HepG2 (cell line): Measurements from ENCODE around the gene ARG1. TPM values are rescaled to one million over a fixed set of nuclear protein-coding genes. Genes with fewer than 3 reads are reported as not detected.

Experiments
- ARID3A ChIP-seq: IDR thresholded peaks from 2 replicates; pipeline ENCODE4 v1.6.1; 2012; ENCODE audit warnings: low read depth, low read length, improper control_type of control experiment
- ATF7 ChIP-seq, 2 experiments: fragments of 450-650 bp in 1 of 2; sonication (generic) in 1 of 2; formaldehyde crosslinking in 1 of 2; IDR thresholded peaks; 2 replicates each; pipeline versions ENCODE4 v1.4.0 to v1.6.1; 2016 to 2020; ENCODE audit warnings: antibody characterized with exemption in 1 of 2, mild to moderate bottlenecking in 1 of 2, missing genetic modification reagents in 1 of 2
- HDAC1 ChIP-seq: sonication (generic); formaldehyde crosslinking; IDR thresholded peaks from 2 replicates; pipeline ENCODE4 v1.5.1; 2020; ENCODE audit warnings: mild to moderate bottlenecking, missing genetic modification reagents
- HNF1B ChIP-seq: sonication (generic); formaldehyde crosslinking; IDR thresholded peaks from 2 replicates; pipeline ENCODE4 v1.5.1; 2020; ENCODE audit warnings: mild to moderate bottlenecking, moderate library complexity, missing genetic modification reagents
- HNRNPLL ChIP-seq: fragments of 200-400 bp; formaldehyde crosslinking; IDR thresholded peaks from 2 replicates; pipeline ENCODE4 v1.6.1; 2017; ENCODE audit warnings: mild to moderate bottlenecking, low read depth, low read length; ENCODE audit not compliant: poor library complexity, severe bottlenecking
- MED13 ChIP-seq: sonication (generic); formaldehyde crosslinking; IDR thresholded peaks from 2 replicates; pipeline ENCODE4 v1.5.0; 2020; ENCODE audit warnings: missing genetic modification reagents
- NCOA5 ChIP-seq: sonication (generic); formaldehyde crosslinking; IDR thresholded peaks from 2 replicates; pipeline ENCODE4 v1.4.0; 2020; ENCODE audit warnings: missing genetic modification reagents
- NFYC ChIP-seq: IDR thresholded peaks from 2 replicates; pipeline ENCODE4 v1.6.1; 2016; ENCODE audit warnings: missing genetic modification reagents, missing compliant biosample characterization
- RARA ChIP-seq: IDR thresholded peaks from 2 replicates; pipeline ENCODE4 v1.6.1; 2016; ENCODE audit warnings: missing genetic modification reagents, missing compliant biosample characterization
- ZC3H4 ChIP-seq: sonication (generic); formaldehyde crosslinking; IDR thresholded peaks from 2 replicates; pipeline ENCODE4 v1.4.0; 2020; ENCODE audit warnings: missing genetic modification reagents, borderline replicate concordance
- ZGPAT ChIP-seq: IDR thresholded peaks from 2 replicates; pipeline ENCODE4 v1.6.1; 2016; ENCODE audit warnings: mild to moderate bottlenecking
- ZNF142 ChIP-seq: sonication (generic); formaldehyde crosslinking; IDR thresholded peaks from 2 replicates; pipeline ENCODE4 v1.4.0; 2020; ENCODE audit warnings: missing genetic modification reagents
- ZNF337 ChIP-seq: sonication (generic); formaldehyde crosslinking; IDR thresholded peaks from 2 replicates; pipeline ENCODE4 v1.5.1; 2020; ENCODE audit warnings: missing genetic modification reagents, low read depth, mild to moderate bottlenecking, borderline replicate concordance
- ZNF691 ChIP-seq: sonication (generic); formaldehyde crosslinking; IDR thresholded peaks from 2 replicates; pipeline ENCODE4 v1.4.0; 2020; ENCODE audit warnings: missing genetic modification reagents, low read depth, mild to moderate bottlenecking, borderline replicate concordance
- ZNF850 ChIP-seq: sonication (generic); formaldehyde crosslinking; conservative IDR thresholded peaks from 2 replicates; pipeline ENCODE4 v1.9.0; 2021; ENCODE audit warnings: mild to moderate bottlenecking, missing genetic modification reagents
- polyA plus RNA-seq, 8 experiments: library from polyadenylated mRNA; depleted of rRNA in 3 of 8; stranded (reverse) in 7 of 8; unstranded in 1 of 8; fragments of >200 nt; fragmentation: Illumina TruSeq in 4 of 8; extraction: Trizol in 4 of 8; gene quantifications; 2 replicates each; pipeline versions ENCODE4 v1.2.1 to v1.2.3, GENCODE V29; 2011 to 2016; ENCODE audit warnings: low read depth in 4 of 8, missing spikeins in 1 of 8, mixed read lengths in 1 of 8; ENCODE audit not compliant: insufficient read depth in 1 of 8
- total RNA-seq, 5 experiments: library from RNA; depleted of rRNA; stranded (reverse); fragments of >200 nt; fragmentation: Illumina TruSeq; extraction: Trizol; gene quantifications; 2 replicates each; pipeline ENCODE4 v1.2.3, GENCODE V29; 2016; ENCODE audit warnings: low read depth in 1 of 5

The ARG1 gene
- total and polyA plus RNA-seq, 2 of the 13 experiments (the other 11 are each of a cell fraction or from before 2014, with no cell fraction given), result 2.2 to 11.2 TPM

GRCh38 chr6:131627724-131628682 is 55.0 kb downstream of the ARG1 start, which contains the start of gene MED23 (continued):
- peak; percentile 95 for TF ChIP-seq ZNF337
- TF ChIP-seq RARA, result peak; percentile 68
- peak; percentile 99 for TF ChIP-seq ZNF691 (CRISPR knock-in tag)
- peak; percentile 70 for TF ChIP-seq NFYC (CRISPR knock-in tag)
- no peak for TF ChIP-seq NCOA5 (CRISPR knock-in tag)
- TF ChIP-seq ATF7 (IDR thresholded peaks at IDR 0.05), result no peak
- TF ChIP-seq ATF7 (CRISPR knock-in tag; IDR thresholded peaks at IDR 0.05), result peak; percentile 94
- 0 out of 2 replicates have a peak, but pooled peaks have one; percentile 86 for TF ChIP-seq ZNF850 (CRISPR knock-in tag)
- TF ChIP-seq HDAC1 (CRISPR knock-in tag), result peak; percentile 100
- peak; percentile 94 for TF ChIP-seq ZNF142 (CRISPR knock-in tag)
- peak; percentile 100 for TF ChIP-seq ZGPAT
- TF ChIP-seq HNRNPLL, result peak; percentile 91
- TF ChIP-seq MED13, result peak; percentile 96
- peak; percentile 100 for TF ChIP-seq HNF1B
- peak; percentile 77 for TF ChIP-seq ARID3A
- no peak for TF ChIP-seq ZC3H4 (CRISPR knock-in tag)
